ENCODE data around the gene TSPAN1.

TSPAN1 gene

GRCh38 chr1:46166521-46167462 is 8.1 kb upstream of the TSPAN1 start:
- 0 out of 2 replicates have a peak, but pooled peaks have one; percentile 10 for TF ChIP-seq POLR2AphosphoS5 (IDR thresholded peaks at IDR 0.05; ENCODE audit: low read depth, low read length)
- no peak for TF ChIP-seq POLR2A (IDR thresholded peaks at IDR 0.05; ENCODE audit: low read depth, low read length)
- DNase-seq (ENCODE audit: insufficient read length) = peak; percentile 63
- FAIRE-seq = peak; percentile 88

GRCh38 chr1:46168477-46168876 is 6.4 kb upstream of the TSPAN1 start:
- DNase-seq (ENCODE audit: insufficient read length) (no peak), FAIRE-seq (no peak)
- TF ChIP-seq TAF1 (IDR thresholded peaks at IDR 0.05; ENCODE audit: borderline replicate concordance, low read depth, low read length) (no peak), POLR2A (IDR thresholded peaks at IDR 0.05; ENCODE audit: low read depth, low read length) (no peak), POLR2AphosphoS5 (IDR thresholded peaks at IDR 0.05; ENCODE audit: low read depth, low read length) (no peak)

DNA sequence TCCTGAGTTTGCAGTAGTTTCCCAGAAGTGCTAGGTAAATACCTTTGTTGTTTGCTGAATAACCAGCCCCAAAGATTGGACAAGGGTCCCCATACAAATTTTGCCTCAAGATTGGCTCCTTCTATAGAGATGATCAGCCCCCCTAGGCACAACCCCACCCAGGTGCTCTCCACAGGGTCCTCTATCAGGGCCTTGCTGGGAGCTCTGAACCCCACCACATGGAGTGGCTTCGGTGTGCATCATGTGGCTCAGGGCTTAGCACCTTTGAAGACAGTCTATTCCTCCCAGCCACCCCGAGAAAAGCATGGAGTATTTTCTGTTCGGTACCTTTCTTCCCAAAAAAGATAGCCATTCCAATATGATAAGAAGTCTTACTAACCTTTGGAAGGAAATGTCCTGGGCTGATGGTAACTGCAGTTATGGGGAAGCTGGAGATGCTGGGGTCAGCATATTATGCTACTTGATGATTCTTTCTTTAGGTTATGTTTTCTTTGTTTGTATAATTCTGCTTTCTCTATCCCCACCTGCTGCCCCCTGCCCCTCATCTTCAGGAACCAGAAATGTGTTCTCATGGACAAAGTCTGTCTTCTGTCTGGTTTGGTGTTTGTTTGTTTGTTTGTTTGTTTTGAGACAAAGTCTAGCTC is 5.0 kb upstream of the TSPAN1 start:
- TF ChIP-seq TAF1 (IDR thresholded peaks at IDR 0.05; ENCODE audit: borderline replicate concordance, low read depth, low read length) = no peak
- no peak for TF ChIP-seq POLR2A (IDR thresholded peaks at IDR 0.05; ENCODE audit: low read depth, low read length)
- TF ChIP-seq POLR2AphosphoS5 (IDR thresholded peaks at IDR 0.05; ENCODE audit: low read depth, low read length) = no peak
- FAIRE-seq = no peak
- no peak for DNase-seq (ENCODE audit: insufficient read length)

DNA sequence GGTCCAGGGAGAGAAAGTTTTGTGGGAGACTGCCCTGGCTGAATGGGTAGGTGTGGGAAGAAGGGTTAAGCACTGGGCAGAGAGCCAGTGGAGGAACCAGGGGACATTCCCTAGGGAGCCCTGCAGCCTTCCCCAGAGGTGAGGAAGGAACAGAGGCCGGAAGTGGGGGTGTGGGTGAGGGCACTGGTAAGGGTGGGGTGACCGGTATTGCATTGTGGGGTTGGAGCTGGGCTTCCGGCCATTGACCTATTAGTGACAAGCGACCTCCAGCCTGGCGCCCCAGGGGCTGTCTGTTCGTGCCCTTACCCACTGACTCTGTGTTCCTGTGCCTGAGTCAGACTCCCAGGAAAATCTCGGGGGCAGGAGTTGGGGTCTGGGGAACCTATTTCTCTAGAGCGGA is 3.5 kb upstream of the TSPAN1 start:
- DNase-seq (ENCODE audit: insufficient read length) (no peak), FAIRE-seq (no peak)

DNA sequence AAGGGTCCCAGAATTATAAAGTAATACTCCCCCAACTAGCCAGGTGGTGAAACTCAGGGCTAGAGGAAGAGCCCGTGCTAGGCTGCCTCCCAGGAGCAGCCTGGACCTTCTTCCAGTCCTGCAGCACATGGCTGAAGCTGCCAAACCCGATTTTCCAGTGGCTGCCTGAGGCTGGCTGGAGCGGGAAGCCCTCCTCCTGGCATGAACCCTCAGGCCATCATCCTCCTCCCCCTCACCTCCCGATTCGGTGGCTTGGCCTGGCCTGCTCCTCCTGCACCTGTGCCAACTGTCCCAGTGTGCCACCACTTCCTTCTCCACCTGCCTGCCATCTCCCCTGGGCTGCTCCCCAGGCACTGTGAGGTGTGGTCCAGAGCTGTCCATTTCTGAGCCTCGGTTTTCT is 3.0 kb upstream of the TSPAN1 start:
- FAIRE-seq = no peak
- DNase-seq (ENCODE audit: insufficient read length) = no peak
- TF ChIP-seq POLR2A (IDR thresholded peaks at IDR 0.05; ENCODE audit: low read depth, low read length) = no peak
- no peak for TF ChIP-seq POLR2AphosphoS5 (IDR thresholded peaks at IDR 0.05; ENCODE audit: low read depth, low read length)
- TF ChIP-seq TAF1 (IDR thresholded peaks at IDR 0.05; ENCODE audit: borderline replicate concordance, low read depth, low read length) = no peak

More for the DNA sequence above, 3.5 kb upstream of the TSPAN1 start:
- TF ChIP-seq POLR2AphosphoS5 (IDR thresholded peaks at IDR 0.05; ENCODE audit: low read depth, low read length) = no peak
- no peak for TF ChIP-seq TAF1 (IDR thresholded peaks at IDR 0.05; ENCODE audit: borderline replicate concordance, low read depth, low read length)
- TF ChIP-seq POLR2A (IDR thresholded peaks at IDR 0.05; ENCODE audit: low read depth, low read length) = no peak

GRCh38 chr1:46172321-46172720 is 2.6 kb upstream of the TSPAN1 start:
- no peak for FAIRE-seq
- no peak for DNase-seq (ENCODE audit: insufficient read length)
- TF ChIP-seq POLR2A (IDR thresholded peaks at IDR 0.05; ENCODE audit: low read depth, low read length) = no peak
- TF ChIP-seq TAF1 (IDR thresholded peaks at IDR 0.05; ENCODE audit: borderline replicate concordance, low read depth, low read length) = no peak
- TF ChIP-seq POLR2AphosphoS5 (IDR thresholded peaks at IDR 0.05; ENCODE audit: low read depth, low read length) = no peak

- no peak for FAIRE-seq
- no peak for DNase-seq (ENCODE audit: insufficient read length)
- TF ChIP-seq POLR2A (IDR thresholded peaks at IDR 0.05; ENCODE audit: low read depth, low read length) (no peak), POLR2AphosphoS5 (IDR thresholded peaks at IDR 0.05; ENCODE audit: low read depth, low read length) (no peak), TAF1 (IDR thresholded peaks at IDR 0.05; ENCODE audit: borderline replicate concordance, low read depth, low read length) (no peak)
These were observed 1.5 kb upstream of the TSPAN1 start for GRCh38 chr1:46173361-46173856.

- FAIRE-seq (no peak), DNase-seq (ENCODE audit: insufficient read length) (no peak)
- TF ChIP-seq TAF1 (IDR thresholded peaks at IDR 0.05; ENCODE audit: borderline replicate concordance, low read depth, low read length) (no peak), POLR2A (IDR thresholded peaks at IDR 0.05; ENCODE audit: low read depth, low read length) (no peak), POLR2AphosphoS5 (IDR thresholded peaks at IDR 0.05; ENCODE audit: low read depth, low read length) (no peak)
These were observed 356 bp downstream of the TSPAN1 start for GRCh38 chr1:46175243-46175642.

DNA sequence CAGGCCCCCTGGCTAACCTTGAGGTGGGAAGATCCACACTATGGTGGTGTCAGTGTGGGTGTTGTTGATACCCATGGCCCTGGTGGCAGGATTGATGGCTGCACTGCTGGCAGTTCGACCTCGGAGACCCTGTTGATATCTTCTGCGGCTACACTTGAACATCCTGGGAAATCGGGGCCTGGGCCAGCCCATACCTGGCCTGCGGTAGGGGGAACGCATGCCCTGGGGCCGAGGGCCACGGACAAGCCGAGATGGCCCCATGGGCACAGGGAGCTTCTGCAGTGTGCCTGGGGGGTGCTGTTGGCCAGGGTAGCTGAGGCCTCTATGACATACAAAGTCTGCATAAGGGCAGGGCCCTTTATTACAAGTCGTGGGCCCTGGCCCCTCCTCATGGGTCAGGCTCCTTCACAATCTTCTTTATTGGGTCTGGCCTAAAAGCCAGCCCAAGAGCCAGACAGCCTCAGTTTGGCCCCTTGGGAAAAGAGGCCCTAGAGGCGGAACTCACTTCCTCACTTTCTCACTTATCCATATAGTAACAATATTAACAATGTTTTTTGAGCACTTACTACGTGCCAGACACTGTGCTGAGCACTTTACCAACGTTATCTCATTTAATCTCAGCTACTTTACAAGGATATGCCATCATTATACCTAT is 1.5 kb downstream of the TSPAN1 start, which contains the start of gene P3R3URF:
TSS of gene P3R3URF (minus strand) at position 278 of the 655 bp plus-strand sequence. CDS start at position 261, 17 bp downstream.
- DNase-seq (ENCODE audit: insufficient read length) (no peak), FAIRE-seq (no peak)
- no peak for TF ChIP-seq POLR2A (IDR thresholded peaks at IDR 0.05; ENCODE audit: low read depth, low read length)
- TF ChIP-seq POLR2AphosphoS5 (IDR thresholded peaks at IDR 0.05; ENCODE audit: low read depth, low read length) = no peak
- TF ChIP-seq TAF1 (IDR thresholded peaks at IDR 0.05; ENCODE audit: borderline replicate concordance, low read depth, low read length) = no peak

GRCh38 chr1:46179138-46180081 is 4.5 kb downstream of the TSPAN1 start:
- DNase-seq (ENCODE audit: insufficient read length) (peak; percentile 58), FAIRE-seq (peak; percentile 77)
- TF ChIP-seq POLR2AphosphoS5 (IDR thresholded peaks at IDR 0.05; ENCODE audit: low read depth, low read length) (no peak), TAF1 (IDR thresholded peaks at IDR 0.05; ENCODE audit: borderline replicate concordance, low read depth, low read length) (no peak), POLR2A (IDR thresholded peaks at IDR 0.05; ENCODE audit: low read depth, low read length) (no peak)

Measured in GM12892 (cell line).